WTC11 (cell line): ENCODE data around the gene MED15.

Experiments used
- HMGA2 ChIP-seq: fragments of 250-450 bp; sonication (Bioruptor Pico); IDR thresholded peaks from 2 replicates; pipeline ENCODE4 v1.4.0; 2021; ENCODE audit warnings: mild to moderate bottlenecking, moderate library complexity
- NFYB ChIP-seq: sonication (generic); formaldehyde crosslinking; conservative IDR thresholded peaks from 2 replicates; pipeline ENCODE4 v1.8.0; 2022; ENCODE audit warnings: low read depth, missing genetic modification reagents
- ZNF121 ChIP-seq: sonication (generic); formaldehyde crosslinking; IDR thresholded peaks from 2 replicates; pipeline ENCODE4 v1.8.0; 2023; ENCODE audit warnings: missing genetic modification reagents

DNA sequence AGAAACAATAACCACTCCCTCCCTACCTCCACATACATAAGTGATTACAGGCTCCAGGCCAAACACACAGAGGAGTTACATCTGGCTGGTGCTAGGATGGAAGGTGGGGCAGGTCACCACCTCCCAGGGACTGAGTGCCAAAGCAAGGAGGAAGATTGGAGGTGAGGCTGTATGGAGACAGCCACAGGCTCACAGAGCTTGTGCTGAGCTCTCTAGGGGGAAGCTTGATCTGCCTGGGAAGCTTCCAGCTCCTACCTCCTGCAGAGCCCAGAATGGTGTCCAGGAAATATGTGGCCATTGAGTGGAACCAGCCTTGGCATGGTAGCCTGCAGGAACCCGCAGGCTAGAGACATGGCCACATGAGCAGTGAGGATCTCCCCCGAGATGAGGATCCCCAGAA is 3.6 kb upstream of the MED15 start:
- TF ChIP-seq NFYB (CRISPR knock-in tag) (no peak), HMGA2 (CRISPR knock-in tag) (no peak), ZNF121 (no peak)
